NCI-H2029 treated with DMSO at 0.1 percent for 48 hours (cell line): ENCODE measurements around the gene CETN1.

Source experiments
- DNase-seq: peaks from one replicate; lab custom pipeline; 2025; lab: John Stamatoyannopoulos, UW

The CETN1 gene

GRCh38 chr18:576924-577323 lies 3.3 kb upstream of the CETN1 start:
- no peak for DNase-seq

GRCh38 chr18:577643-578375 lies 2.4 kb upstream of the CETN1 start:
- no peak for DNase-seq

- DNase-seq = no peak
Measured at GRCh38 chr18:579238-579637, 942 bp upstream of the CETN1 start.

GRCh38 chr18:581096-581495 lies 916 bp downstream of the CETN1 start:
- no peak for DNase-seq

GRCh38 chr18:582465-582864 lies 2.3 kb downstream of the CETN1 start:
- DNase-seq = no peak

GRCh38 chr18:595068-595467 lies 14.9 kb downstream of the CETN1 start:
- DNase-seq = no peak

- DNase-seq = no peak
Measured at GRCh38 chr18:595571-595970, 15.4 kb downstream of the CETN1 start.

GRCh38 chr18:596288-596881 lies 16.2 kb downstream of the CETN1 start:
- peak; percentile 7 for DNase-seq

- DNase-seq = no peak
Measured at GRCh38 chr18:598124-598589, 18.0 kb downstream of the CETN1 start.

- no peak for DNase-seq
Measured at GRCh38 chr18:600107-600506, 19.9 kb downstream of the CETN1 start.

- no peak for DNase-seq
Measured at GRCh38 chr18:604771-605170, 24.6 kb downstream of the CETN1 start.

GRCh38 chr18:607930-608329 lies 27.8 kb downstream of the CETN1 start:
- no peak for DNase-seq

GRCh38 chr18:610214-610928 lies 30.2 kb downstream of the CETN1 start:
- DNase-seq = no peak

- no peak for DNase-seq
Measured at GRCh38 chr18:612156-612555, 32.0 kb downstream of the CETN1 start.

GRCh38 chr18:614193-614592 lies 34.0 kb downstream of the CETN1 start:
- DNase-seq = no peak

- no peak for DNase-seq
Measured at GRCh38 chr18:615092-615521, 34.9 kb downstream of the CETN1 start.

GRCh38 chr18:615773-616172 lies 35.6 kb downstream of the CETN1 start:
- DNase-seq = no peak

GRCh38 chr18:616380-616995 lies 36.3 kb downstream of the CETN1 start:
- no peak for DNase-seq

- no peak for DNase-seq
Measured at GRCh38 chr18:617970-618504, 37.9 kb downstream of the CETN1 start.

GRCh38 chr18:618618-619017 lies 38.4 kb downstream of the CETN1 start:
- DNase-seq = no peak

GRCh38 chr18:621291-622043 lies 41.3 kb downstream of the CETN1 start:
- no peak for DNase-seq

- DNase-seq = no peak
Measured at GRCh38 chr18:622289-622688, 42.1 kb downstream of the CETN1 start.
